Measurements from ENCODE around the gene TNFRSF1B. TPM values are rescaled to one million over a fixed set of nuclear protein-coding genes. Genes with fewer than 3 reads are reported as not detected.
A peak's percentile ranks its signal among the peaks of the same experiment; 100 is the strongest.

TNFRSF1B gene
- total and polyA plus RNA-seq, 9 of the 15 experiments (the other 6 are each of a cell fraction or from before 2014, with no cell fraction given) = 8.8 to 91.3 (median 36.0) TPM

- no peak for TF ChIP-seq NUFIP1 (IDR thresholded peaks at IDR 0.05; ENCODE audit: partially characterized antibody)
- peak in 1 of 2 experiments; percentile 45 for TF ChIP-seq E2F6 (IDR thresholded peaks at IDR 0.05; ENCODE audit: borderline replicate concordance in 1 of 2, extremely low read depth in 1 of 2, insufficient read depth in 1 of 2, insufficient read length in 1 of 2, low read depth in 1 of 2, low read length in 1 of 2, poor library complexity in 1 of 2, severe bottlenecking in 1 of 2)
- TF ChIP-seq PML (IDR thresholded peaks at IDR 0.05; ENCODE audit: low read length) = peak; percentile 68
- TF ChIP-seq, protein P1, sequence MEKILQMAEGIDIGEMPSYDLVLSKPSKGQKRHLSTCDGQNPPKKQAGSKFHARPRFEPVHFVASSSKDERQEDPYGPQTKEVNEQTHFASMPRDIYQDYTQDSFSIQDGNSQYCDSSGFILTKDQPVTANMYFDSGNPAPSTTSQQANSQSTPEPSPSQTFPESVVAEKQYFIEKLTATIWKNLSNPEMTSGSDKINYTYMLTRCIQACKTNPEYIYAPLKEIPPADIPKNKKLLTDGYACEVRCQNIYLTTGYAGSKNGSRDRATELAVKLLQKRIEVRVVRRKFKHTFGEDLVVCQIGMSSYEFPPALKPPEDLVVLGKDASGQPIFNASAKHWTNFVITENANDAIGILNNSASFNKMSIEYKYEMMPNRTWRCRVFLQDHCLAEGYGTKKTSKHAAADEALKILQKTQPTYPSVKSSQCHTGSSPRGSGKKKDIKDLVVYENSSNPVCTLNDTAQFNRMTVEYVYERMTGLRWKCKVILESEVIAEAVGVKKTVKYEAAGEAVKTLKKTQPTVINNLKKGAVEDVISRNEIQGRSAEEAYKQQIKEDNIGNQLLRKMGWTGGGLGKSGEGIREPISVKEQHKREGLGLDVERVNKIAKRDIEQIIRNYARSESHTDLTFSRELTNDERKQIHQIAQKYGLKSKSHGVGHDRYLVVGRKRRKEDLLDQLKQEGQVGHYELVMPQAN (IDR thresholded peaks at IDR 0.05; ENCODE audit: borderline replicate concordance) = peak; percentile 37
- peak; percentile 24; the same call in 1 of the 2 replicates for TF ChIP-seq PHB2 (IDR thresholded peaks at IDR 0.05; ENCODE audit: low read depth)
- TF ChIP-seq KDM5B (IDR thresholded peaks at IDR 0.05; ENCODE audit: insufficient replicate concordance, low read depth, low read length) = peak; percentile 15
- TF ChIP-seq, protein P2, sequence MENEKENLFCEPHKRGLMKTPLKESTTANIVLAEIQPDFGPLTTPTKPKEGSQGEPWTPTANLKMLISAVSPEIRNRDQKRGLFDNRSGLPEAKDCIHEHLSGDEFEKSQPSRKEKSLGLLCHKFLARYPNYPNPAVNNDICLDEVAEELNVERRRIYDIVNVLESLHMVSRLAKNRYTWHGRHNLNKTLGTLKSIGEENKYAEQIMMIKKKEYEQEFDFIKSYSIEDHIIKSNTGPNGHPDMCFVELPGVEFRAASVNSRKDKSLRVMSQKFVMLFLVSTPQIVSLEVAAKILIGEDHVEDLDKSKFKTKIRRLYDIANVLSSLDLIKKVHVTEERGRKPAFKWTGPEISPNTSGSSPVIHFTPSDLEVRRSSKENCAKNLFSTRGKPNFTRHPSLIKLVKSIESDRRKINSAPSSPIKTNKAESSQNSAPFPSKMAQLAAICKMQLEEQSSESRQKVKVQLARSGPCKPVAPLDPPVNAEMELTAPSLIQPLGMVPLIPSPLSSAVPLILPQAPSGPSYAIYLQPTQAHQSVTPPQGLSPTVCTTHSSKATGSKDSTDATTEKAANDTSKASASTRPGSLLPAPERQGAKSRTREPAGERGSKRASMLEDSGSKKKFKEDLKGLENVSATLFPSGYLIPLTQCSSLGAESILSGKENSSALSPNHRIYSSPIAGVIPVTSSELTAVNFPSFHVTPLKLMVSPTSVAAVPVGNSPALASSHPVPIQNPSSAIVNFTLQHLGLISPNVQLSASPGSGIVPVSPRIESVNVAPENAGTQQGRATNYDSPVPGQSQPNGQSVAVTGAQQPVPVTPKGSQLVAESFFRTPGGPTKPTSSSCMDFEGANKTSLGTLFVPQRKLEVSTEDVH (IDR thresholded peaks at IDR 0.05; ENCODE audit: low read depth, partially characterized antibody) = no peak
- peak; percentile 72 for TF ChIP-seq SMARCA4 (IDR thresholded peaks at IDR 0.05)
- peak; percentile 57 for TF ChIP-seq ZBTB40 (IDR thresholded peaks at IDR 0.05)
- TF ChIP-seq ZBTB40 (CRISPR knock-in tag; IDR thresholded peaks at IDR 0.05) = no peak
Observed at GRCh38 chr1:12167493-12168429, 970 bp downstream of the TNFRSF1B start (continued).
